ENCODE data around the gene NSRP1.

- TF ChIP-seq POLR2A (IDR thresholded peaks at IDR 0.05; ENCODE audit: low read depth, low read length) (no peak), POLR2AphosphoS5 (IDR thresholded peaks at IDR 0.05; ENCODE audit: low read depth, low read length) (no peak)
Measured at GRCh38 chr17:30217746-30218245, 101.2 kb downstream of the NSRP1 start.
